Endothelial cell of umbilical vein (primary cell): Measurements from ENCODE around the gene NRF1. TPM values are rescaled to one million over a fixed set of nuclear protein-coding genes. Genes with fewer than 3 reads are reported as not detected.

ENCODE experiments used
- BruUV-seq: library from RNA; stranded (reverse); fragments of 400-500 nt; replicated peaks from 2 replicates; lab custom pipeline; 2021; lab: Mats Ljungman, UMichigan
- CTCF ChIA-PET: fragments of 300-600, 350-600 bp; sonication (Branson Sonifier 250); formaldehyde crosslinking; loops from one replicate; lab custom pipeline; 2021; ENCODE audit warnings: antibody characterized with exemption, inconsistent platforms; lab: Charles Lee
- POLR2A ChIA-PET: fragments of 300-600, 350-600 bp; sonication (Branson Sonifier 250); formaldehyde crosslinking; loops from one replicate; lab custom pipeline; 2021; ENCODE audit warnings: antibody characterized with exemption, inconsistent platforms; lab: Charles Lee
- DNase-seq: peaks from one replicate; pipeline ENCODE4 v3.0.0-alpha.2; 2011; ENCODE audit warnings: low read depth, low spot score
- FAIRE-seq: peaks from 2 replicates; lab custom pipeline; 2011; peaks lifted over from hg19 to GRCh38; lab: Jason Lieb, UNC
- H2AFZ ChIP-seq: 2 replicates; pipeline ENCODE4 v1.6.0; 2012; ENCODE audit warnings: low read depth, low read length, control low read depth, inconsistent platforms
- H3K27ac ChIP-seq: 2 replicates; pipeline ENCODE4 v1.5.1; 2011; ENCODE audit warnings: low read depth, mild to moderate bottlenecking, control low read depth, low read length, moderate library complexity; ENCODE audit not compliant: insufficient read depth
- H3K27me3 ChIP-seq, 2 experiments: 2 replicates each; pipeline versions ENCODE4 v1.6.0 to v1.6.1; 2011; ENCODE audit warnings: low read length in 2 of 2, mixed read lengths in 1 of 2; ENCODE audit not compliant: control insufficient read depth in 2 of 2, insufficient read depth in 2 of 2
- H3K36me3 ChIP-seq, 2 experiments: 2 replicates in 1 of 2; 3 replicates in 1 of 2; pipeline ENCODE4 v1.5.1; 2011; ENCODE audit warnings: low read length in 2 of 2, mild to moderate bottlenecking in 1 of 2, moderate library complexity in 1 of 2; ENCODE audit not compliant: control insufficient read depth in 2 of 2, insufficient read depth in 2 of 2; ENCODE audit errors: extremely low read depth in 1 of 2
- H3K4me1 ChIP-seq: 3 replicates; pipeline ENCODE4 v1.5.1; 2011; ENCODE audit warnings: mild to moderate bottlenecking, low read length; ENCODE audit not compliant: control insufficient read depth, insufficient read depth; ENCODE audit errors: extremely low read depth
- H3K4me2 ChIP-seq: 2 replicates; pipeline ENCODE4 v1.6.1; 2011; ENCODE audit warnings: low read length, control low read depth, mixed read lengths; ENCODE audit not compliant: insufficient read depth
- H3K4me3 ChIP-seq, 3 experiments: fragments of 200-600 bp in 1 of 3; sonication (generic), shearing (Covaris generic) in 1 of 3; replicated peaks in 1 of 3; 2 replicates each; pipeline ENCODE4 v1.5.1; 2011 to 2016; ENCODE audit warnings: control low read depth in 3 of 3, low read length in 3 of 3, mild to moderate bottlenecking in 2 of 3, inconsistent platforms in 1 of 3, low read depth in 1 of 3, moderate library complexity in 1 of 3; ENCODE audit not compliant: insufficient read depth in 1 of 3
- H3K79me2 ChIP-seq: 2 replicates; pipeline ENCODE4 v1.6.0; 2012; ENCODE audit warnings: low read length, inconsistent platforms; ENCODE audit not compliant: control insufficient read depth, insufficient read depth
- H3K9ac ChIP-seq: replicated peaks from 2 replicates; pipeline ENCODE3; 2011; ENCODE audit warnings: low read length, control low read depth; ENCODE audit not compliant: insufficient read depth; ENCODE audit errors: extremely low read depth
- H3K9me1 ChIP-seq: replicated peaks from 3 replicates; pipeline ENCODE4 v1.6.0; 2011; ENCODE audit warnings: mild to moderate bottlenecking, low read length; ENCODE audit not compliant: control insufficient read depth, insufficient read depth; ENCODE audit errors: extremely low read depth
- H3K9me3 ChIP-seq: replicated peaks from 2 replicates; pipeline ENCODE4 v1.5.1; 2012; ENCODE audit warnings: low read length, inconsistent platforms; ENCODE audit not compliant: control insufficient read depth, insufficient read depth
- H4K20me1 ChIP-seq: replicated peaks from 2 replicates; pipeline ENCODE3; 2011; ENCODE audit warnings: mild to moderate bottlenecking, low read length; ENCODE audit not compliant: control insufficient read depth, insufficient read depth; ENCODE audit errors: extremely low read depth
- CTCF ChIP-seq, 2 donors: IDR thresholded peaks; 1 replicate in 1 of 2; 2 replicates in 1 of 2; pipeline ENCODE4 v1.5.1; 2011; ENCODE audit warnings: low read length in 2 of 2, mild to moderate bottlenecking in 2 of 2, moderate library complexity in 2 of 2, control low read depth in 1 of 2, inconsistent platforms in 1 of 2, low read depth in 1 of 2; ENCODE audit not compliant: insufficient read depth in 1 of 2; ENCODE audit errors: extremely low read depth in 1 of 2
- EZH2 ChIP-seq: IDR thresholded peaks from 2 replicates; pipeline ENCODE4 v1.6.1; 2012; ENCODE audit warnings: borderline replicate concordance, low read depth, mild to moderate bottlenecking, moderate library complexity, low read length, inconsistent platforms; ENCODE audit not compliant: severe bottlenecking
- FOS ChIP-seq: IDR thresholded peaks from 2 replicates; pipeline ENCODE4 v1.6.1; 2011; ENCODE audit warnings: mild to moderate bottlenecking, low read length, moderate library complexity, borderline replicate concordance; ENCODE audit not compliant: insufficient read depth
- GATA2 ChIP-seq: IDR thresholded peaks from 2 replicates; pipeline ENCODE4 v1.7.0; 2011; ENCODE audit warnings: low read depth, mild to moderate bottlenecking, moderate library complexity, mixed read lengths, low read length; ENCODE audit not compliant: insufficient read length, insufficient read depth
- JUN ChIP-seq: IDR thresholded peaks from 2 replicates; pipeline ENCODE4 v1.6.1; 2011; ENCODE audit warnings: borderline replicate concordance, low read depth; ENCODE audit not compliant: insufficient read length, insufficient read depth
- MAX ChIP-seq: IDR thresholded peaks from 2 replicates; pipeline ENCODE4 v1.6.1; 2011; ENCODE audit not compliant: insufficient read depth, insufficient read length
- MYC ChIP-seq: IDR thresholded peaks from one replicate; pipeline ENCODE4 v1.6.1; 2011; ENCODE audit warnings: mild to moderate bottlenecking, low read depth, low read length
- POLR2A ChIP-seq: IDR thresholded peaks from 2 replicates; pipeline ENCODE4 v1.6.1; 2012; ENCODE audit warnings: low read depth, mild to moderate bottlenecking, control low read depth, low read length
- POLR2AphosphoS5 ChIP-seq: IDR thresholded peaks from 2 replicates; pipeline ENCODE4 v1.6.1; 2012; ENCODE audit warnings: low read depth, mild to moderate bottlenecking, control low read depth, low read length, moderate library complexity; ENCODE audit not compliant: insufficient read depth
- dilution Hi-C: fragments of 300-500 bp; cut with MboI; formaldehyde crosslinking; loops from one replicate; pipeline ENCODE4 v1.15.0; 2019; ENCODE audit warnings: low sequenced_read_pairs; ENCODE audit not compliant: extremely low pct_ligation_motif_present
- intact Hi-C: fragments of 100-400 bp; cut with micrococcal nuclease; formaldehyde crosslinking; loops from one replicate; pipeline ENCODE4 v1.10.0; 2022
- polyA plus RNA-seq, 4 experiments: library from polyadenylated mRNA; depleted of rRNA in 3 of 4; stranded (reverse) in 3 of 4; unstranded in 1 of 4; fragments of >200 nt; gene quantifications; 2 replicates each; pipeline versions ENCODE4 v1.2.1 to v1.2.3, GENCODE V29; 2011 to 2012; ENCODE audit warnings: missing spikeins in 1 of 4
- total RNA-seq: library from RNA; stranded (reverse); gene quantifications from 2 replicates; pipeline ENCODE4 v1.2.3, GENCODE V29; 2021

NRF1 gene
- total and polyA plus RNA-seq, 2 donors (not counting 3 experiments of a cell fraction or from before 2014, with no cell fraction given), result 14.6 to 20.3 TPM

GRCh38 chr7:129676017-129676897 is 64.7 kb downstream of the NRF1 start:
- Histone ChIP-seq H3K27me3 (no peaks in the 10 kb centered on the region), H3K9ac (no peak overlapping the region), H3K9me1 (peaks cover 3% of the 10 kb centered on the region), H3K4me1 (no peaks in the 10 kb centered on the region), H2AFZ (no peak overlapping the region), H3K9me3 (peaks cover 5% of the 10 kb centered on the region), H3K4me3 (no peak overlapping the region), H3K27ac (no peak overlapping the region), H3K79me2 (no peaks in the 10 kb centered on the region), H3K4me2 (no peak overlapping the region), H3K36me3 (peaks cover 0 to 2% of the 10 kb centered on the region in 2 experiments), H4K20me1 (no peaks in the 10 kb centered on the region)
- DNase-seq (no peak), FAIRE-seq (no peak)
- ChIA-PET CTCF (interaction anchor here (1.1 kb wide), 1 partner anchor 15 kb away, joined by 3 read pairs; no protein-coding TSS in a partner anchor), POLR2A (interaction anchor here (0.6 kb wide), 1 partner anchor 53 kb away, joined by 4 read pairs; no protein-coding TSS in a partner anchor)
- dilution Hi-C loops, result no loop called here
- intact Hi-C loops, result no loop called here
- TF ChIP-seq MYC, result no peak
- no peak for TF ChIP-seq POLR2A
- TF ChIP-seq MAX, result no peak
- TF ChIP-seq JUN, result no peak
- no peak for TF ChIP-seq GATA2
- TF ChIP-seq FOS, result no peak
- no peak for TF ChIP-seq POLR2AphosphoS5
- TF ChIP-seq CTCF (IDR thresholded peaks at IDR 0.05; ENCODE audit: extremely low read depth in 1 of 2, insufficient read depth in 1 of 2, low read depth in 1 of 2, low read length in 2 of 2), result no peak
- TF ChIP-seq EZH2, result no peak
- BruUV-seq, result no TSS peak
